GM13976 (cell line): ENCODE results near the gene USHBP1.

Experiments used
- DNase-seq: peaks from one replicate; pipeline ENCODE4 v3.0.0; 2012; ENCODE audit warnings: low spot score
- CTCF ChIP-seq: IDR thresholded peaks from 2 replicates; pipeline ENCODE4 v1.5.1; 2012; ENCODE audit warnings: borderline replicate concordance, mild to moderate bottlenecking; ENCODE audit not compliant: insufficient read depth; ENCODE audit errors: extremely low read depth, missing control alignments, control extremely low read depth
- in situ Hi-C: fragments of 300-500 bp; cut with MboI; formaldehyde crosslinking; loops from one replicate; pipeline ENCODE4 v1.12.0; 2022; ENCODE audit warnings: low sequenced_read_pairs, mixed read lengths, inconsistent platforms; ENCODE audit not compliant: unreplicated experiment

Gene USHBP1

GRCh38 chr19:17219286-17219685 lies 45.3 kb downstream of the USHBP1 start:
- DNase-seq, result no peak
- in situ Hi-C loops, result no loop called here
- TF ChIP-seq CTCF, result no peak

GRCh38 chr19:17216058-17216670 lies 48.4 kb downstream of the USHBP1 start:
- no peak for TF ChIP-seq CTCF
- DNase-seq, result no peak
- in situ Hi-C loops, result no loop called here

GRCh38 chr19:17215127-17215971 lies 49.2 kb downstream of the USHBP1 start, which contains the start of gene USE1:
Gene USE1 (plus strand): TSS chr19:17215357. CDS start chr19:17215406, 49 bp downstream.
- no peak for TF ChIP-seq CTCF
- in situ Hi-C loops, result no loop called here
- peak; percentile 93 for DNase-seq

- no peak for DNase-seq
- in situ Hi-C loops, result no loop called here
- no peak for TF ChIP-seq CTCF
Measured at GRCh38 chr19:17214508-17215126, 49.9 kb downstream of the USHBP1 start.

GRCh38 chr19:17213334-17213733 lies 51.2 kb downstream of the USHBP1 start:
- in situ Hi-C loops, result no loop called here
- DNase-seq, result no peak
- no peak for TF ChIP-seq CTCF

- TF ChIP-seq CTCF, result no peak
- DNase-seq, result no peak
- in situ Hi-C loops, result no loop called here
Measured at GRCh38 chr19:17211547-17212446, 52.7 kb downstream of the USHBP1 start.
